GM12878 (cell line): ENCODE data around the gene PLK5. TPM values are rescaled to one million over a fixed set of nuclear protein-coding genes. Genes with fewer than 3 reads are reported as not detected.

ENCODE experiments used
- ATAC-seq: fragments of 200-7000 bp; cut with Tn5 transposase; 3 replicates; pipeline ENCODE4 v1.9.1; 2020; ENCODE audit warnings: mild to moderate bottlenecking, moderate library complexity
- BruUV-seq: library from RNA; stranded (reverse); fragments of 400-500 nt; replicated peaks from 2 replicates; lab custom pipeline; 2021; lab: Mats Ljungman, UMichigan
- CTCF ChIA-PET: fragments of 300-600 bp; sonication (Branson Sonifier 250); formaldehyde crosslinking; extraction: SDS; loops from one replicate; lab custom pipeline; 2021; ENCODE audit warnings: inconsistent platforms; lab: Yijun Ruan, JAX
- POLR2A ChIA-PET: fragments of 350-600 bp; formaldehyde crosslinking; extraction: SDS; loops from one replicate; lab custom pipeline; 2021; ENCODE audit warnings: inconsistent platforms; lab: Charles Lee
- RAD21 ChIA-PET: fragments of 300-600 bp; sonication (Branson Sonifier 250); formaldehyde crosslinking; loops from one replicate; lab custom pipeline; 2023; ENCODE audit warnings: antibody characterized with exemption; ENCODE audit not compliant: unreplicated experiment; lab: Charles Lee
- SMC1A ChIA-PET: fragments of 300-600 bp; sonication (Branson Sonifier 250); formaldehyde crosslinking; loops from one replicate; lab custom pipeline; 2023; ENCODE audit not compliant: unreplicated experiment, uncharacterized antibody; lab: Charles Lee
- DNase-seq: peaks from one replicate; pipeline ENCODE4 v3.0.0-alpha.2; 2011; ENCODE audit warnings: low read depth, low spot score
- FAIRE-seq: peaks from 3 replicates; lab custom pipeline; 2011; peaks lifted over from hg19 to GRCh38; lab: Jason Lieb, UNC
- H2AFZ ChIP-seq: 2 replicates; pipeline ENCODE4 v1.6.0; 2011; ENCODE audit warnings: low read depth, low read length, control low read depth; ENCODE audit not compliant: control insufficient read depth
- H3K27ac ChIP-seq: 2 replicates; pipeline ENCODE4 v1.5.1; 2011; ENCODE audit warnings: control low read depth; ENCODE audit not compliant: control insufficient read depth, insufficient read depth
- H3K27me3 ChIP-seq, 2 experiments: replicated peaks in 1 of 2; 2 replicates each; pipeline versions ENCODE4 v1.6.0 to v1.6.1; 2011; ENCODE audit warnings: low read length in 1 of 2; ENCODE audit not compliant: control insufficient read depth in 2 of 2, insufficient read depth in 2 of 2
- H3K36me3 ChIP-seq, 2 experiments: 2 replicates each; pipeline ENCODE4 v1.5.1; 2011; ENCODE audit warnings: low read length in 1 of 2; ENCODE audit not compliant: control insufficient read depth in 2 of 2, insufficient read depth in 2 of 2
- H3K4me1 ChIP-seq: 2 replicates; pipeline ENCODE4 v1.6.1; 2011; ENCODE audit warnings: mild to moderate bottlenecking, low read length, moderate library complexity, mixed read lengths; ENCODE audit not compliant: control insufficient read depth, insufficient read depth
- H3K4me2 ChIP-seq: 2 replicates; pipeline ENCODE4 v1.6.0; 2011; ENCODE audit warnings: control low read depth; ENCODE audit not compliant: control insufficient read depth, insufficient read depth
- H3K4me3 ChIP-seq: fragments of 200-600 bp; sonication (generic); 2 replicates; pipeline ENCODE4 v1.5.1; 2016
- H3K79me2 ChIP-seq: 2 replicates; pipeline ENCODE4 v1.6.0; 2011; ENCODE audit warnings: low read length; ENCODE audit not compliant: control insufficient read depth, insufficient read depth
- H3K9ac ChIP-seq: 2 replicates; pipeline ENCODE4 v1.8.0; 2011; ENCODE audit warnings: low read length, control low read depth, mixed read lengths; ENCODE audit not compliant: control insufficient read depth, insufficient read depth
- H3K9me3 ChIP-seq: replicated peaks from 3 replicates; pipeline ENCODE4 v1.5.1; 2011; ENCODE audit warnings: mild to moderate bottlenecking, low read length; ENCODE audit not compliant: control insufficient read depth, insufficient read depth
- H4K20me1 ChIP-seq: 2 replicates; pipeline ENCODE4 v1.6.0; 2011; ENCODE audit not compliant: control insufficient read depth, insufficient read depth
- BMI1 ChIP-seq: fragments of 450-650 bp; IDR thresholded peaks from 2 replicates; pipeline ENCODE4 v1.6.1; 2016; ENCODE audit warnings: mild to moderate bottlenecking, moderate library complexity, borderline replicate concordance
- CHD1 ChIP-seq: IDR thresholded peaks from 2 replicates; pipeline ENCODE4 v1.6.1; 2012; ENCODE audit warnings: low read depth, low read length, improper control_type of control experiment
- CHD2 ChIP-seq: IDR thresholded peaks from 2 replicates; pipeline ENCODE4 v1.6.1; 2011; ENCODE audit warnings: low read depth, low read length, improper control_type of control experiment, borderline replicate concordance
- DPF2 ChIP-seq: fragments of 450-650 bp; IDR thresholded peaks from 2 replicates; pipeline ENCODE4 v1.6.1; 2017; ENCODE audit warnings: mild to moderate bottlenecking
- EGR1 ChIP-seq, 2 experiments: IDR thresholded peaks; 1 replicate in 1 of 2; 2 replicates in 1 of 2; pipeline ENCODE4 v1.6.1; 2011 to 2012; ENCODE audit warnings: low read depth in 2 of 2, low read length in 2 of 2, borderline replicate concordance in 1 of 2, mild to moderate bottlenecking in 1 of 2, moderate library complexity in 1 of 2
- IRF4 ChIP-seq: IDR thresholded peaks from 2 replicates; pipeline ENCODE4 v1.6.1; 2011; ENCODE audit warnings: low read depth, low read length
- MXI1 ChIP-seq: fragments of 150-350 bp; IDR thresholded peaks from 2 replicates; pipeline ENCODE4 v1.6.1; 2011; ENCODE audit warnings: low read depth, mild to moderate bottlenecking, inconsistent platforms, low read length, improper control_type of control experiment
- MYB ChIP-seq: fragments of 150-350 bp; IDR thresholded peaks from 2 replicates; pipeline ENCODE4 v1.6.1; 2014; ENCODE audit warnings: mild to moderate bottlenecking, low read depth, low read length, borderline replicate concordance
- NRF1 ChIP-seq: conservative IDR thresholded peaks from 2 replicates; pipeline ENCODE4 v1.6.1; 2011; ENCODE audit warnings: mild to moderate bottlenecking, low read depth, low read length, improper control_type of control experiment
- POU2F2 ChIP-seq: IDR thresholded peaks from 3 replicates; pipeline ENCODE4 v1.6.1; 2011; ENCODE audit warnings: low read depth, mild to moderate bottlenecking, low read length, borderline replicate concordance
- RB1 ChIP-seq: fragments of 450-650 bp; formaldehyde crosslinking; IDR thresholded peaks from 2 replicates; pipeline ENCODE4 v1.6.1; 2017; ENCODE audit warnings: mild to moderate bottlenecking, borderline replicate concordance
- RFX5 ChIP-seq: IDR thresholded peaks from 2 replicates; pipeline ENCODE4 v1.6.1; 2011; ENCODE audit warnings: low read depth, low read length, improper control_type of control experiment
- RUNX3 ChIP-seq: IDR thresholded peaks from 2 replicates; pipeline ENCODE4 v1.6.1; 2012; ENCODE audit warnings: low read length, inconsistent platforms
- SMAD1 ChIP-seq: fragments of 450-650 bp; IDR thresholded peaks from 2 replicates; pipeline ENCODE4 v1.6.1; 2018; ENCODE audit warnings: mild to moderate bottlenecking, low read depth; ENCODE audit not compliant: partially characterized antibody
- SMARCA5 ChIP-seq: fragments of 450-650 bp; IDR thresholded peaks from 2 replicates; pipeline ENCODE4 v1.6.1; 2017; ENCODE audit warnings: mild to moderate bottlenecking
- SP1 ChIP-seq: IDR thresholded peaks from one replicate; pipeline ENCODE4 v1.6.1; 2011; ENCODE audit warnings: low read depth, low read length
- SREBF2 ChIP-seq: IDR thresholded peaks from 2 replicates; pipeline ENCODE4 v1.6.1; 2012; ENCODE audit warnings: mild to moderate bottlenecking, low read length
- STAT1 ChIP-seq: fragments of 450-650 bp; conservative IDR thresholded peaks from 2 replicates; pipeline ENCODE4 v1.6.1; 2014; ENCODE audit warnings: antibody characterized with exemption, mild to moderate bottlenecking
- YBX1 ChIP-seq: fragments of 450-650 bp; IDR thresholded peaks from 2 replicates; pipeline ENCODE4 v1.6.1; 2016; ENCODE audit warnings: antibody characterized with exemption
- ZNF207 ChIP-seq: fragments of 450-650 bp; IDR thresholded peaks from 2 replicates; pipeline ENCODE4 v1.6.1; 2014; ENCODE audit warnings: antibody characterized with exemption, mild to moderate bottlenecking, borderline replicate concordance
- ZNF217 ChIP-seq: fragments of 450-650 bp; IDR thresholded peaks from 2 replicates; pipeline ENCODE4 v1.6.1; 2017; ENCODE audit warnings: antibody characterized with exemption, mild to moderate bottlenecking
- ZNF24 ChIP-seq: fragments of 450-650 bp; IDR thresholded peaks from 2 replicates; pipeline ENCODE4 v1.6.1; 2017; ENCODE audit warnings: antibody characterized with exemption, mild to moderate bottlenecking
- WGBS: methylation state at CpG from one replicate; pipeline ENCODE4 v1.1.6; 2016; ENCODE audit warnings: low lambda C conversion rate; ENCODE audit not compliant: insufficient replicate concordance, insufficient coverage; ENCODE audit errors: missing lambda C conversion rate; 5-methylcytosine and 5-hydroxymethylcytosine counted together
- in situ Hi-C: fragments of 300-500 bp; cut with MboI; formaldehyde crosslinking; loops from 9 replicates; pipeline ENCODE4 v1.14.3; 2018; ENCODE audit warnings: mixed read lengths
- intact Hi-C: fragments of 100-400 bp; cut with micrococcal nuclease; formaldehyde crosslinking; loops from one replicate; pipeline ENCODE4 v1.14.2; 2022; ENCODE audit not compliant: unreplicated experiment
- polyA plus RNA-seq, 11 experiments: library from polyadenylated mRNA; depleted of rRNA in 4 of 11; unstranded in 6 of 11; stranded (reverse) in 5 of 11; fragments of >200 nt; fragmentation: Nextera tagmentation in 4 of 11; fragmentation: Illumina TruSeq in 1 of 11; extraction: Ambion mirVana in 4 of 11; extraction: Trizol in 1 of 11; gene quantifications; 1 replicate in 1 of 11; 2 replicates in 10 of 11; pipeline versions ENCODE4 v1.2.1 to v1.2.3, GENCODE V29; 2011 to 2016; ENCODE audit warnings: inconsistent platforms in 2 of 11, missing spikeins in 2 of 11, low read depth in 1 of 11
- total RNA-seq, 4 experiments: library from RNA; depleted of rRNA in 3 of 4; stranded (reverse); fragments of >200 nt in 3 of 4; fragmentation: Illumina TruSeq in 1 of 4; extraction: Trizol in 1 of 4; gene quantifications; 2 replicates each; pipeline versions ENCODE4 v1.2.1 to v1.2.3, GENCODE V29; 2013 to 2021
- TF ChIP-seq, protein P1 (sequence below): fragments of 450-650 bp; formaldehyde crosslinking; IDR thresholded peaks from 2 replicates; pipeline ENCODE4 v1.4.0; 2022; ENCODE audit warnings: mild to moderate bottlenecking, moderate library complexity

The PLK5 gene
- total and polyA plus RNA-seq, 10 of the 15 experiments (the other 5 are each of a cell fraction or from before 2014, with no cell fraction given): 0.13 TPM; not detected in 9

DNA sequence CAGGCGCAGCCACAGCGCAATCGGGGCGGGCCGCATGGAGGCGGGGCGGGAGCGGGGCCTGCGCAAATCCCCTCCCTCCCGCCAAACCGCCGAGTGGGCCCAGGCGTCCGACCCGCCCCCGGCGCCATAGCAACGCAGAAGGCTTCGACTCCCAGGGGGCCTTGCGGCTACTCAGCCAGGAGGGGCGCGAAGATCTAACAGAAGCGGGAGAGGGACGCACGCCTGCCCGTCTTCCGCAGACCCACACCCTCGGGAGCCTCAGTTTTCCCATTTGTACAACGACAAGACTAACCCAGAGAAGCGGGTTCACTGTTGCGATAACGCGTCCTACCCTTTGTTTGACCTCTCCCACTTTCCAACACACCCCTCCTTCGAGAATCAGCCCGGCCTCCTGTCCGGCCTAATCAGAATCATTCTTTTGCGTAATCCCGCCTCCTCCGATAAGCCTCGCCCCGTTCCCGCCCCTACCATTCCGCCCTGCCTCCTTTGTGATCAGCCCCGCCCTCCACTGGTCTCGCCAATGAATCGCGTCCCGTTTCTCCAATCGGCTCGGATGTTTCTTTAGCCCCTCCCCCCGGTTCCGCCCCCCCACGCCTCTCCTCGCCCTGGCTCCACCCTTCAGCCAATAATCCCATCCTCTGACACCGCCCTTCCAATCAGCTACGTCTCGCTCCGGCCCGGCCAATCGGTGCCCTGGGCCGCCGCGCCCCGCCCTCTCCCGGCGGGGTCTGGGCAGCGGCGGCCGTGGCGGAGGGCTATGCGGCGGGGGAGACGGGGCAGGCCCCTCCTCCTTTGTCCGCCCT, 33.4 kb upstream of the PLK5 start, which contains the start of gene PCSK4:
Gene PCSK4 (minus strand): TSS at position 40 of the 803 bp plus-strand sequence. CDS start 4 bp downstream, at position 36.
- Histone ChIP-seq H3K4me3 (peak within 1 kb of the TSS; percentile 65; the same call in 1 of the 2 replicates), H4K20me1 (no peaks in the 10 kb centered on the region), H3K36me3 (no peaks in the 10 kb centered on the region), H3K27me3 (no peaks in the 10 kb centered on the region; a peak in 1 of 4 replicates), H3K9ac (peak within 1 kb of the TSS; percentile 52; the same call in 1 of the 2 replicates), H3K4me2 (peak within 1 kb of the TSS; percentile 87), H2AFZ (peak within 1 kb of the TSS; percentile 89), H3K79me2 (no peaks in the 10 kb centered on the region), H3K4me1 (no peaks in the 10 kb centered on the region; the same call in 1 of the 2 replicates), H3K27ac (no peak within 1 kb of the TSS), H3K9me3 (no peaks in the 10 kb centered on the region)
- CTCF ChIA-PET: interaction anchor here (1.0 kb wide), 1 partner anchor 56 kb away, joined by 3 read pairs; no protein-coding TSS in a partner anchor
- POLR2A ChIA-PET: interaction anchor here (0.6 to 1.3 kb wide), 3 partner anchors 13 to 102 kb away, joined by 3 to 5 read pairs (median 3); partner anchors contain the start of gene MBD3
- RAD21 ChIA-PET: interaction anchor here (0.9 kb wide), 1 partner anchor 159 kb away, joined by 3 read pairs; no protein-coding TSS in a partner anchor
- FAIRE-seq: peak; percentile 99
- ATAC-seq: peak; percentile 96
- in situ Hi-C loops (no loop called here), intact Hi-C loops (no loop called here)
- BruUV-seq: no TSS peak
- under 1% methylated on average over 66 of the region's 74 CpGs for WGBS
- DNase-seq: peak; percentile 87
- SMC1A ChIA-PET: interaction anchor here (0.6 kb wide), 1 partner anchor 11 kb away, joined by 3 read pairs; no protein-coding TSS in a partner anchor
- TF ChIP-seq MXI1 (peak; percentile 91), ZNF24 (no peak), ZNF207 (peak; percentile 69; the same call in 1 of the 2 replicates), IRF4 (0 out of 2 replicates have a peak, but pooled peaks have one; percentile 19), POU2F2 (no peak), STAT1 (0 out of 2 replicates have a peak, but pooled peaks have one; percentile 47), NRF1 (no peak), BMI1 (peak; percentile 97), ZNF217 (no peak), SREBF2 (no peak), RFX5 (0 out of 2 replicates have a peak, but pooled peaks have one; percentile 46), RB1 (peak; percentile 81; the same call in 1 of the 2 replicates), SMAD1 (no peak), RUNX3 (peak; percentile 42; the same call in 1 of the 2 replicates), SMARCA5 (peak; percentile 67), CHD1 (peak; percentile 90), CHD2 (0 out of 2 replicates have a peak, but pooled peaks have one; percentile 48), YBX1 (no peak), SP1 (peak; percentile 85), DPF2 (peak; percentile 14; the same call in 1 of the 2 replicates), EGR1 (IDR thresholded peaks at IDR 0.05; ENCODE audit: borderline replicate concordance in 1 of 2, low read depth in 2 of 2, low read length in 2 of 2) (no peak), MYB (no peak)
- TF ChIP-seq, protein P1, sequence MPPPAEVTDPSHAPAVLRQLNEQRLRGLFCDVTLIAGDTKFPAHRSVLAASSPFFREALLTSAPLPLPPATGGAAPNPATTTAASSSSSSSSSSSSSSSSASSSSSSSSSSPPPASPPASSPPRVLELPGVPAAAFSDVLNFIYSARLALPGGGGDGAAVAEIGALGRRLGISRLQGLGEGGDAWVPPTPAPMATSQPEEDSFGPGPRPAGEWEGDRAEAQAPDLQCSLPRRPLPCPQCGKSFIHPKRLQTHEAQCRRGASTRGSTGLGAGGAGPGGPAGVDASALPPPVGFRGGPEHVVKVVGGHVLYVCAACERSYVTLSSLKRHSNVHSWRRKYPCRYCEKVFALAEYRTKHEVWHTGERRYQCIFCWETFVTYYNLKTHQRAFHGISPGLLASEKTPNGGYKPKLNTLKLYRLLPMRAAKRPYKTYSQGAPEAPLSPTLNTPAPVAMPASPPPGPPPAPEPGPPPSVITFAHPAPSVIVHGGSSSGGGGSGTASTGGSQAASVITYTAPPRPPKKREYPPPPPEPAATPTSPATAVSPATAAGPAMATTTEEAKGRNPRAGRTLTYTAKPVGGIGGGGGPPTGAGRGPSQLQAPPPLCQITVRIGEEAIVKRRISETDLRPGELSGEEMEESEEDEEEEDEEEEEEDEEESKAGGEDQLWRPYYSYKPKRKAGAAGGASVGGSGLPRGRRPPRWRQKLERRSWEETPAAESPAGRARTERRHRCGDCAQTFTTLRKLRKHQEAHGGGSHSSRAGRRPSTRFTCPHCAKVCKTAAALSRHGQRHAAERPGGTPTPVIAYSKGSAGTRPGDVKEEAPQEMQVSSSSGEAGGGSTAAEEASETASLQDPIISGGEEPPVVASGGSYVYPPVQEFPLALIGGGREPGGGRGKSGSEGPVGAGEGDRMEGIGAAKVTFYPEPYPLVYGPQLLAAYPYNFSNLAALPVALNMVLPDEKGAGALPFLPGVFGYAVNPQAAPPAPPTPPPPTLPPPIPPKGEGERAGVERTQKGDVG: no peak
